Nephron progenitor cell (in vitro differentiated cells): ENCODE results near the gene ISM2.

Experiments used
- DNase-seq: peaks from one replicate; pipeline ENCODE4 v3.0.0; 2021
- H3K27ac Mint-ChIP-seq: 2 replicates; pipeline ENCODE4 v1.8.0; 2021; ENCODE audit warnings: mild to moderate bottlenecking, moderate library complexity, mixed read lengths
- H3K27me3 Mint-ChIP-seq: 2 replicates; pipeline ENCODE4 v1.8.0; 2021; ENCODE audit warnings: mild to moderate bottlenecking, low read depth, mixed read lengths; ENCODE audit not compliant: poor library complexity
- H3K36me3 Mint-ChIP-seq: 2 replicates; pipeline ENCODE4 v1.8.0; 2021; ENCODE audit warnings: low read depth, mixed read lengths
- H3K4me1 Mint-ChIP-seq: 2 replicates; pipeline ENCODE4 v1.8.0; 2021; ENCODE audit warnings: mixed read lengths
- H3K4me3 Mint-ChIP-seq: 2 replicates; pipeline ENCODE4 v1.8.0; 2021; ENCODE audit warnings: mild to moderate bottlenecking, moderate library complexity, mixed read lengths
- H3K9me3 Mint-ChIP-seq: 2 replicates; pipeline ENCODE4 v1.8.0; 2021; ENCODE audit warnings: mild to moderate bottlenecking, moderate library complexity, mixed read lengths
- TF ChIP-seq, protein P1 (sequence below): fragments of 200-600 bp; sonication (generic); IDR thresholded peaks from 2 replicates; pipeline ENCODE4 v1.5.0; 2021; ENCODE audit warnings: antibody characterized with exemption

ISM2 gene

GRCh38 chr14:77509366-77509765 lies 10.8 kb upstream of the ISM2 start:
- Mint-ChIP-seq H3K4me1 (no peaks in the 10 kb centered on the region), H3K27ac (no peak overlapping the region), H3K36me3 (peaks cover 14% of the 10 kb centered on the region), H3K27me3 (no peaks in the 10 kb centered on the region), H3K4me3 (no peak overlapping the region), H3K9me3 (no peaks in the 10 kb centered on the region)
- TF ChIP-seq, protein P1, sequence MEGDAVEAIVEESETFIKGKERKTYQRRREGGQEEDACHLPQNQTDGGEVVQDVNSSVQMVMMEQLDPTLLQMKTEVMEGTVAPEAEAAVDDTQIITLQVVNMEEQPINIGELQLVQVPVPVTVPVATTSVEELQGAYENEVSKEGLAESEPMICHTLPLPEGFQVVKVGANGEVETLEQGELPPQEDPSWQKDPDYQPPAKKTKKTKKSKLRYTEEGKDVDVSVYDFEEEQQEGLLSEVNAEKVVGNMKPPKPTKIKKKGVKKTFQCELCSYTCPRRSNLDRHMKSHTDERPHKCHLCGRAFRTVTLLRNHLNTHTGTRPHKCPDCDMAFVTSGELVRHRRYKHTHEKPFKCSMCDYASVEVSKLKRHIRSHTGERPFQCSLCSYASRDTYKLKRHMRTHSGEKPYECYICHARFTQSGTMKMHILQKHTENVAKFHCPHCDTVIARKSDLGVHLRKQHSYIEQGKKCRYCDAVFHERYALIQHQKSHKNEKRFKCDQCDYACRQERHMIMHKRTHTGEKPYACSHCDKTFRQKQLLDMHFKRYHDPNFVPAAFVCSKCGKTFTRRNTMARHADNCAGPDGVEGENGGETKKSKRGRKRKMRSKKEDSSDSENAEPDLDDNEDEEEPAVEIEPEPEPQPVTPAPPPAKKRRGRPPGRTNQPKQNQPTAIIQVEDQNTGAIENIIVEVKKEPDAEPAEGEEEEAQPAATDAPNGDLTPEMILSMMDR: no peak
- DNase-seq: no peak

GRCh38 chr14:77508876-77509275 lies 10.3 kb upstream of the ISM2 start:
- H3K9me3 Mint-ChIP-seq: peaks cover 1% of the 10 kb centered on the region
- no peaks in the 10 kb centered on the region for H3K27me3 Mint-ChIP-seq
- H3K4me3 Mint-ChIP-seq: no peak overlapping the region
- TF ChIP-seq, protein P1: no peak
- no peak for DNase-seq
- H3K4me1 Mint-ChIP-seq: no peaks in the 10 kb centered on the region
- H3K36me3 Mint-ChIP-seq: peaks cover 14% of the 10 kb centered on the region
- H3K27ac Mint-ChIP-seq: no peak overlapping the region

GRCh38 chr14:77508249-77508648 lies 9.6 kb upstream of the ISM2 start:
- peaks cover 15% of the 10 kb centered on the region for H3K36me3 Mint-ChIP-seq
- peaks cover 6% of the 10 kb centered on the region for H3K9me3 Mint-ChIP-seq
- no peaks in the 10 kb centered on the region for H3K27me3 Mint-ChIP-seq
- DNase-seq: no peak
- TF ChIP-seq, protein P1: no peak
- H3K4me1 Mint-ChIP-seq: no peaks in the 10 kb centered on the region
- H3K4me3 Mint-ChIP-seq: no peak overlapping the region
- no peak overlapping the region for H3K27ac Mint-ChIP-seq

- TF ChIP-seq, protein P1: no peak
- Mint-ChIP-seq H3K4me1 (no peaks in the 10 kb centered on the region), H3K36me3 (peaks cover 18% of the 10 kb centered on the region), H3K9me3 (peaks cover 10% of the 10 kb centered on the region), H3K27ac (no peak overlapping the region), H3K27me3 (no peaks in the 10 kb centered on the region), H3K4me3 (no peak overlapping the region)
- DNase-seq: no peak
Measured at GRCh38 chr14:77507762-77508161, 9.1 kb upstream of the ISM2 start.

DNA sequence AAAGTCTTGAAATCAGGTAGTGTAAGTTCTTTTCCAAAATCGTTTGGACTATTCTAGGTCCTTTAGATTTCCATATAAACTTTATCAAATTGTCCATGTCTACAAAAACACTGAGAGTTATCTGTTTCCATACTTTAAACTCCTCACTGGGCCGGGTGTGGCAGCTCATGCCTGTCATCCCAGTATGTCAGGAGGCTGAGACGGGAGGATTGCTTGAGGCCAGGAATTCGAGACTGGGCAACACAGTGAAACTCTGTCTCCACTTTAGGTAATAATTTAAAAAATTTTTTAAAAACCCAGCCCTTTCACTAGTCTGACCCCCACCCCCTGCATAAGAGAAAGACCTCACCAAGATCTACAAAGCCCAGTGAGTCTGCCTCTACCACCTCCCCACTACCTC lies 6.4 kb upstream of the ISM2 start:
- no peak for DNase-seq
- peaks cover 10% of the 10 kb centered on the region for H3K9me3 Mint-ChIP-seq
- no peak overlapping the region for H3K4me3 Mint-ChIP-seq
- no peak overlapping the region for H3K27ac Mint-ChIP-seq
- peaks cover 24% of the 10 kb centered on the region for H3K27me3 Mint-ChIP-seq
- TF ChIP-seq, protein P1: no peak
- H3K36me3 Mint-ChIP-seq: peaks cover 4% of the 10 kb centered on the region
- peaks cover 6% of the 10 kb centered on the region for H3K4me1 Mint-ChIP-seq

- Mint-ChIP-seq H3K4me3 (no peak overlapping the region), H3K27ac (no peak overlapping the region), H3K36me3 (peaks cover 4% of the 10 kb centered on the region), H3K9me3 (peaks cover 10% of the 10 kb centered on the region), H3K27me3 (peaks cover 37% of the 10 kb centered on the region), H3K4me1 (peaks cover 11% of the 10 kb centered on the region)
- TF ChIP-seq, protein P1: no peak
- no peak for DNase-seq
Measured at GRCh38 chr14:77503138-77503537, 4.5 kb upstream of the ISM2 start.
